GM12891 (cell line): ENCODE results near the gene GIGYF1. TPM values are rescaled to one million over a fixed set of nuclear protein-coding genes. Genes with fewer than 3 reads are reported as not detected.
"Not testable (repeated sequence)": the region's sequence is repeated elsewhere in the genome, so short reads cannot be mapped to it uniquely, and the experiment has no call there.

Experiments used
- DNase-seq: peaks from one replicate; pipeline ENCODE4 v3.0.0; 2011; ENCODE audit warnings: low spot score; ENCODE audit not compliant: insufficient read length
- FAIRE-seq: peaks from 2 replicates; lab custom pipeline; 2011; peaks lifted over from hg19 to GRCh38; lab: Jason Lieb, UNC
- PAX5 ChIP-seq: IDR thresholded peaks from 2 replicates; pipeline ENCODE4 v1.6.1; 2011; ENCODE audit warnings: low read length, moderate library complexity, mild to moderate bottlenecking; ENCODE audit not compliant: insufficient read depth, severe bottlenecking
- POLR2A ChIP-seq: IDR thresholded peaks from 2 replicates; pipeline ENCODE4 v1.6.1; 2011; ENCODE audit warnings: low read depth, low read length, control low read depth
- POLR2AphosphoS5 ChIP-seq: IDR thresholded peaks from 2 replicates; pipeline ENCODE4 v1.6.1; 2011; ENCODE audit warnings: low read depth, low read length, control low read depth
- POU2F2 ChIP-seq: IDR thresholded peaks from 2 replicates; pipeline ENCODE4 v1.6.1; 2011; ENCODE audit warnings: low read depth, mild to moderate bottlenecking, control low read depth, low read length, moderate library complexity
- SPI1 ChIP-seq: IDR thresholded peaks from 2 replicates; pipeline ENCODE4 v1.6.1; 2011; ENCODE audit warnings: low read depth, low read length, control low read depth
- TAF1 ChIP-seq: IDR thresholded peaks from 2 replicates; pipeline ENCODE4 v1.6.1; 2011; ENCODE audit warnings: low read depth, low read length, control low read depth
- polyA plus RNA-seq: library from polyadenylated mRNA; unstranded; fragments of >200 nt; gene quantifications from one replicate; pipeline ENCODE4 v1.2.1, GENCODE V29; 2012; ENCODE audit warnings: low read depth, missing spikeins, inconsistent platforms; ENCODE audit not compliant: missing spikeins

The GIGYF1 gene, protein sequence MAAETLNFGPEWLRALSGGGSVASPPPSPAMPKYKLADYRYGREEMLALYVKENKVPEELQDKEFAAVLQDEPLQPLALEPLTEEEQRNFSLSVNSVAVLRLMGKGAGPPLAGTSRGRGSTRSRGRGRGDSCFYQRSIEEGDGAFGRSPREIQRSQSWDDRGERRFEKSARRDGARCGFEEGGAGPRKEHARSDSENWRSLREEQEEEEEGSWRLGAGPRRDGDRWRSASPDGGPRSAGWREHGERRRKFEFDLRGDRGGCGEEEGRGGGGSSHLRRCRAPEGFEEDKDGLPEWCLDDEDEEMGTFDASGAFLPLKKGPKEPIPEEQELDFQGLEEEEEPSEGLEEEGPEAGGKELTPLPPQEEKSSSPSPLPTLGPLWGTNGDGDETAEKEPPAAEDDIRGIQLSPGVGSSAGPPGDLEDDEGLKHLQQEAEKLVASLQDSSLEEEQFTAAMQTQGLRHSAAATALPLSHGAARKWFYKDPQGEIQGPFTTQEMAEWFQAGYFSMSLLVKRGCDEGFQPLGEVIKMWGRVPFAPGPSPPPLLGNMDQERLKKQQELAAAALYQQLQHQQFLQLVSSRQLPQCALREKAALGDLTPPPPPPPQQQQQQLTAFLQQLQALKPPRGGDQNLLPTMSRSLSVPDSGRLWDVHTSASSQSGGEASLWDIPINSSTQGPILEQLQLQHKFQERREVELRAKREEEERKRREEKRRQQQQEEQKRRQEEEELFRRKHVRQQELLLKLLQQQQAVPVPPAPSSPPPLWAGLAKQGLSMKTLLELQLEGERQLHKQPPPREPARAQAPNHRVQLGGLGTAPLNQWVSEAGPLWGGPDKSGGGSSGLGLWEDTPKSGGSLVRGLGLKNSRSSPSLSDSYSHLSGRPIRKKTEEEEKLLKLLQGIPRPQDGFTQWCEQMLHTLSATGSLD (N-terminal part only)
- polyA plus RNA-seq = 19.0 TPM

DNA sequence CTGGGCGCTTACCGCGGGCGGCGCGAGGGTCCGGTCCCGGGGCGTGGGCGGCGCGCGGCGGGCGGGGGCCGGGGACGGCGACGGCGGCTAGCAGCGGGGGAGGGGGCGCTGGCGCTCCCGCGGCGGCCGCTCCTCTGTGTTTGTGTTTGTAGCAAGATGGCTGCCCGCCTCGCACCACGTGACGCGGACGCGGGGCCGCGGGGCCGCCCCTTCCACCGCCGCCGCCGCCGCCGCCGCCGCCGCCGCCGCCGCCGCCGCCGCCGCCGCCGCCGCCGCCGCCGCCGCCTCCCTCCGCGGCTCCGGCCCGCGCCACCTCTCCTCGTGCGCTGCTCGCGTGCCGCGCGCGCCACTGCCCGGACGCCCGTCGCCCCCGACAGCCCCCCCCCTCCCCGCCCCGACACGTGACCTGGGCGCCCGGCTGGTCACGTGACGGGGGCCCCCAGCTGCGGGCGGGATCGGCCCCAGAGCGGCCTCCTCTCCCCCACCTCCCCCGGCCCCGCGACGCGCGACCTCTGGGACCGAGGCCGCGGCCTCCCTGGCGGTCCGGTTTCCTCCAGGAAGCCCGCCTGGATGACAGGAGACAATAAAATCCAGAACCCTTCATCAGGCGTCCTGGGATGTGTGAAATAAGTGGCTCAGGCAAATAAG is at the start of gene GIGYF1:
Gene GIGYF1, minus strand, starts transcription at position 153 of the 648 bp plus-strand sequence. CDS start 6,012 bp downstream, outside the sequence.
- peak; percentile 83 for FAIRE-seq
- TF ChIP-seq PAX5 = no peak
- TF ChIP-seq POLR2A = no peak
- no peak for TF ChIP-seq POU2F2
- no peak for TF ChIP-seq POLR2AphosphoS5
- no peak for TF ChIP-seq TAF1
- no peak for TF ChIP-seq SPI1
- DNase-seq = peak; percentile 85

DNA sequence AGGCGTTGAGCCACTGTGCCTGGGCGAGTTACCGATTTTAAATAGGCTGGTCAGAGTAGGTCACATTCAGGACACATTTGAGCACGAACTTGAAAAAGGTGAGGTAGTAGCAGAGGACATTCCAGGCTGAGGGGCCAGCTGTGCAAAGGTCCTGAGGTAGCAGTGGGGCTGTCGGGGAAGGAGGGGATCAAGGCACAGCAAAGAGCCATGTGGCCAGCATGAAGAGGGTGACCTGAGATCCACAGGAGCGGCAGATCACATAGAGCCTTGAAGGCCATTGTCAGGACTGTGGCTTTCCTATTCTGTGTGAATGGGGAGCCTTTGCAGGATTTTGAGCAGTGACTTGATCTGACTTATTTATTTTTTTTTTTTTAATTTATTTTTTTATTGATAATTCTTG is 45.9 kb upstream of the GIGYF1 start:
- FAIRE-seq = no peak
- TF ChIP-seq POU2F2 (no peak), TAF1 (no peak), POLR2A (no peak), POLR2AphosphoS5 (no peak), PAX5 (no peak), SPI1 (no peak)

DNA sequence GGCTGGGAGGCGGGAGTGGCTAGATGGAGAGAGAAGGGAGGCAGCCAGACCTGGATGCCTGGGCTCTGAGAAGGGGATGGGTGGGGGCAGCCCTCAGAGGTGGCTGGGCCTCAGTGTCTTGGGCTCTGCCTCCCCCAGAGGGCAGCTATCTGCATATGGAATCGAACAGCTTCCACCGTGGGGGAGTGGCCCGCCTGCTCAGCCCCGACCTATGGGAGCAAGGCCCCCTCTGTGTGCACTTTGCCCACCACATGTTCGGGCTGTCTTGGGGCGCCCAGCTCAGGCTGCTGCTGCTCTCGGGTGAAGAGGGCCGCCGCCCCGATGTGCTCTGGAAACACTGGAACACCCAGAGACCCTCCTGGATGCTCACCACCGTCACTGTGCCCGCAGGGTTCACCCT is 42.6 kb upstream of the GIGYF1 start:
- FAIRE-seq (no peak), DNase-seq (no peak)

More for the DNA sequence above, 45.9 kb upstream of the GIGYF1 start:
- no peak for DNase-seq

DNA sequence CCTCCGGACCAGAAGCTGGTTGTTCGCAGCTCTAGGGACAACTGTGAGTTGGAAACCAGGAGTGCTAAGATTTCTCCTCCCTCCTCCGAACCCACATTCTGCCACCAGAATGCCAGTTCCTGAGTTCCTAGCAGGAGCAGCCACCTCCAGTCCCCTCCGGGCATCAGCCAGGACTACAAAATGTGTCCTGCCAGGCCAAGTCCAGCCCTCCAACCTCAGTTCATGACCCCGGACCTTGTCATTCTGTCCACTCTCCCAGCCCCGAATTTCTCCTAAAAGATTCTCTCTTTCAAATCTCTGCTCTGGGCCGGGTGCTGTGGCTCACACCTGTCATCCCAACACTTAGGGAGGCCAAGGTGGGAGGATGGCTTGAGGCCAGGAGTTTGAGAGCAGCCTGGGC is 41.7 kb upstream of the GIGYF1 start:
- FAIRE-seq (no peak), DNase-seq (no peak)
- TF ChIP-seq POU2F2 (no peak), PAX5 (no peak), SPI1 (no peak), POLR2A (no peak)

More for the DNA sequence above, 42.6 kb upstream of the GIGYF1 start:
- TF ChIP-seq TAF1 (no peak), SPI1 (no peak), POLR2AphosphoS5 (no peak), PAX5 (no peak), POLR2A (no peak), POU2F2 (no peak)

DNA sequence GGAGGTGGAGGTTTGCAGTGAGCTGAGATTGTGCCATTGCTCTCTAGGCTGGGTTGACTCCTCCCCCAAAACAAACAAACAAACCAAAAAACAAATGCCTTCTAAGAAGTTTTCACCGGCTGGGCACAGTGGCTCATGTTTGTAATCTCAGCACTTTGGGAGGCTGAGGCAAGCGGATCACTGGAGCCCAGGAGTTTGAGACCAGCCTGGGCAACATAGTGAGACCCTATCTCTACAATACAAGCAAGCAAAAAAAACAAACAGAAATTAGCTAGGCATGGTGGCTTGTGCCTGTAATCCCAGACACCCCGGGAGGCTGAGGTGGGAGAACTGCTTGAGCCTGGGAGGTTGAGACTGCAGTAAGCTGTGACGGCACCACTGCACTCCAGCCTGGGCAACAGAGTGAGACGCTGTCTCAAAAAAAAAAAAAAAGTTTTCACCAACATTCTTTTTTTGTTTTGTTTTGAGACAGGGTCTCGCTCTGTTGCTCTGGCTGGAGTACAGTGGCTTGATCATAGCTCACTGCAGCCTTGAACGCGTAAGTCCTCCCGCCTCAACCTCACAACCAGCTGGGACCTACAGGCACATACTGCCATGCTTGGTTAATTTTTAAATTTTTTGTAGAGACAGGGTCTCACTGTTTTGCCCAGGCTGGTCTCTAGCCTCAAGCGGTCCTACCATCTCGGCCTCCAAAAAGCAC is 38.0 kb upstream of the GIGYF1 start:
- no peak for TF ChIP-seq PAX5
- no peak for TF ChIP-seq SPI1
- TF ChIP-seq TAF1 = no peak
- no peak for TF ChIP-seq POLR2AphosphoS5
- DNase-seq = no peak
- no peak for FAIRE-seq

DNA sequence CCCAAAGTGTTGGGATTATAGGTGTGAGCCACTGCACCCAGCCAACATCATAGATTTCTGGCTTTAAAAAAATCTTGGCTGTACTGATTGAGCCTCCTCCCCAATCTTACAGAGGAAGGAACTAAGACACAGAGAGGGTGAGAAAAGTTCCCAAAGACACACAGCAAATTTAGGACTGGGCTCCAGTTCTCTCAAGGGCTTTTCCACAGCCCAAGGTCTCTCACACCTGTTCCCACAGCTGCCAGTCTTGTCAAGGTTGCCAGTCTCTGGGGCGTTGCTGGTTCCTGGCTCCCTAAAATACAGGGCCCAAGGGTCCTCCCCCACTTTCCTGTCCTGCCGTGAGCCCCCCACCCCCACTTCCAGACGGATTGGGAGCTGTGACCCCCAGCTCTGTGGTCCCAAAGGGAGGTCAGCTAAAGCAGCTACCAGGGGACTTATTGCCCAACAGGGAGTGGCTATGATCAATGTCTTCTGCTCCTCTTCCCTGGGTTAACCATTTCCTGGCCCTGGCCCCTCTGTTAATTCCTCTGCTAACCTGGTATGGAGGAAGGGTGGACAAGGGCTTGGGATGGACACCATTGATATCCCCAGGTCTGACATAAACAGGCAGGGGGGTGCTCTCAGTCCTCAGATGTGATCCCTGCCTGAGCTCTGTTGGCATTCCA is 36.2 kb upstream of the GIGYF1 start:
- FAIRE-seq (no peak), DNase-seq (no peak)
- TF ChIP-seq TAF1 = no peak
- TF ChIP-seq POLR2A = no peak
- no peak for TF ChIP-seq SPI1
- TF ChIP-seq POLR2AphosphoS5 = no peak
- TF ChIP-seq PAX5 = no peak
- no peak for TF ChIP-seq POU2F2

DNA sequence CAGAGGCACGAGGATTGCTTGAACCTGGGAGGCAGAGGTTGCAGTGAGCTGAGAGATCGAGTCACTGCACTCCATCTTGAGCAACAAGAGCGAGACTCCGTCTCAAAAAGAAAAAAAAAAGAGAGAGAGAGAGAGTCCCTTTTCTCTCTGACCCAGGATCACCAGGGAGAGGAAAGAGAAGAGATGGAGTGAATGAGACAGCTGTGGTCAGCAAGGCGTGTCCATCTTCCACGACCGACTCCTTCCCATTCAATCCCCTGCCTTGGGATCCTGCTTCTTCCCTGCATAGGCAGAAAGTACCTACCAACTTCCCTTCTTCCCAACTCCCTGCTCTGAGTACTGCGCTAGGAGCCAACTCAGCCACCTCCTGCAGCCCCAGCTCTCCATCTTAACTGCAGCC is 34.1 kb upstream of the GIGYF1 start:
- TF ChIP-seq POLR2A (no peak), TAF1 (no peak), POU2F2 (no peak), PAX5 (no peak), POLR2AphosphoS5 (no peak), SPI1 (no peak)
- FAIRE-seq (no peak), DNase-seq (no peak)

DNA sequence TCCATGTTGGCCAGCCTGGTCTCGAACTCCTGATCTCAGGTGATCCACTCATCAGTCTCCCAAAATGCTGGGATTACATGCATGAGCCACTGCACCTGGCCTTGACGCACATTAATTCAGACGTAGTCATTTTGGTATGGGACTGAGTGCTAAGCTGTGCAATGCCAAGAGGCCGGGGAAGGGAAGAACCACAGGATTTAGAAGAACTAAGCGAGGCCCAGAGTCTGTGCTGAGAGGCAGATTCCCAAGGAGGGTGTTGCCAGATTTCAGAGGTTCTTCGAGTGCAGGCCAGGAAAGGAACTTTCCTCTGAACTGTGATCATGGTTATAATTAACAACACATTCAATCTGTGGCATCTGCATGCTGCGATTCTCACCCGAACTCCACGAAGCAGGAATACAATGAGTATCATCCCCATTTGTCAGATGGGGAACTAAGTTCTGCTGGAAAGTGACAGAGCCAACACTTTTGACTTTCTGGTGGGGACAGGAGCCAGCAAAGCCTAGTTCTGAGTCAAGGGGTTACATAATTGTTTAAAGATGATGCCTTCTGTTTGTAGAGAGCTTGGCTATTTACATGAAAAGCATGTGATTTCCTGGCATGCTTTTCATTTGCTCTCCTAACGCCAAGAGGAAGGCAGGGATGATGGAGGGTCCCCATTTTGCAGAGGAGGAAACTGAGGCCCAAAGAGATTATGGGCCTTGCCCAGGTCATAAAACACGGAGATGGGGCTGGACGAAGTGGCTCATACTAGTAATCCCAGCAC is 33.1 kb upstream of the GIGYF1 start:
- DNase-seq (no peak), FAIRE-seq (no peak)
- no peak for TF ChIP-seq PAX5
- TF ChIP-seq POU2F2 = no peak
- TF ChIP-seq POLR2AphosphoS5 = no peak

DNA sequence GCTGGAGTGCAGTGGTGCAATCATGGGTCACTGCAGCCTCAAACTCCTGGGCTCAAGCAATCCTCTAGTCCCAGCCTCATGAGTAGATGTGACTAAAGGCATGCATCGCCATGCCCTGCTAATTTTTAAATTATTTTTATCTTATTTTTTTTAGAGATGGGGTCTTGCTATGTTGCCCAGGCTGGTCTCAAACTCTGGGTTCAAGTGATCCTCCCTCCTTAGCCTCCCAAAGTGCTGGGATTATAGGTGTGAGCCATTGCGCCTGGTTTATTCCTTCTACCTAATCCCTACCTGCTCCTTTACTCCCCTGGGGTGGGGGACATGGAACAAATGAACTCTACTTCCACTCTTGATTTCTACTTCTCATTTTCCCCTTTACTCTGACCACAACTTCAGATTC is 30.3 kb upstream of the GIGYF1 start:
- not testable (repeated sequence) for FAIRE-seq, DNase-seq
